ENCODE measurements around the gene ST6GALNAC2.
A peak's percentile ranks its signal among the peaks of the same experiment; 100 is the strongest.

ST6GALNAC2 gene

GRCh38 chr17:76548378-76549214 is 37.1 kb downstream of the ST6GALNAC2 start:
- TF ChIP-seq CTCF (IDR thresholded peaks at IDR 0.05; ENCODE audit: low read depth, low read length) = no peak
- no peak overlapping the region for H3K4me3 ChIP-seq (ENCODE audit: low read depth, low read length)

- H3K4me3 ChIP-seq (ENCODE audit: low read depth, low read length) = no peak overlapping the region
- TF ChIP-seq CTCF (IDR thresholded peaks at IDR 0.05; ENCODE audit: low read depth, low read length) = no peak
Measured at GRCh38 chr17:76547642-76548202, 37.9 kb downstream of the ST6GALNAC2 start.

GRCh38 chr17:76547183-76547641 is 38.4 kb downstream of the ST6GALNAC2 start:
- TF ChIP-seq CTCF (IDR thresholded peaks at IDR 0.05; ENCODE audit: low read depth, low read length) = peak; percentile 66

GRCh38 chr17:76546556-76547182 is 39.0 kb downstream of the ST6GALNAC2 start:
- TF ChIP-seq CTCF (IDR thresholded peaks at IDR 0.05; ENCODE audit: low read depth, low read length) = no peak
- no peak overlapping the region for H3K4me3 ChIP-seq (ENCODE audit: low read depth, low read length)

More at GRCh38 chr17:76547183-76547641, 38.4 kb downstream of the ST6GALNAC2 start:
- no peak overlapping the region for H3K4me3 ChIP-seq (ENCODE audit: low read depth, low read length)

- TF ChIP-seq CTCF (IDR thresholded peaks at IDR 0.05; ENCODE audit: low read depth, low read length) = no peak
- no peak overlapping the region for H3K4me3 ChIP-seq (ENCODE audit: low read depth, low read length)
Measured at GRCh38 chr17:76545918-76546555, 39.6 kb downstream of the ST6GALNAC2 start.

- TF ChIP-seq CTCF (IDR thresholded peaks at IDR 0.05; ENCODE audit: low read depth, low read length) = no peak
Measured at GRCh38 chr17:76544546-76545365, 40.9 kb downstream of the ST6GALNAC2 start.

More at GRCh38 chr17:76544546-76545365, 40.9 kb downstream of the ST6GALNAC2 start:
- H3K4me3 ChIP-seq (ENCODE audit: low read depth, low read length) = no peak overlapping the region
